Measurements from ENCODE around the gene INAFM1.

INAFM1 gene

DNA sequence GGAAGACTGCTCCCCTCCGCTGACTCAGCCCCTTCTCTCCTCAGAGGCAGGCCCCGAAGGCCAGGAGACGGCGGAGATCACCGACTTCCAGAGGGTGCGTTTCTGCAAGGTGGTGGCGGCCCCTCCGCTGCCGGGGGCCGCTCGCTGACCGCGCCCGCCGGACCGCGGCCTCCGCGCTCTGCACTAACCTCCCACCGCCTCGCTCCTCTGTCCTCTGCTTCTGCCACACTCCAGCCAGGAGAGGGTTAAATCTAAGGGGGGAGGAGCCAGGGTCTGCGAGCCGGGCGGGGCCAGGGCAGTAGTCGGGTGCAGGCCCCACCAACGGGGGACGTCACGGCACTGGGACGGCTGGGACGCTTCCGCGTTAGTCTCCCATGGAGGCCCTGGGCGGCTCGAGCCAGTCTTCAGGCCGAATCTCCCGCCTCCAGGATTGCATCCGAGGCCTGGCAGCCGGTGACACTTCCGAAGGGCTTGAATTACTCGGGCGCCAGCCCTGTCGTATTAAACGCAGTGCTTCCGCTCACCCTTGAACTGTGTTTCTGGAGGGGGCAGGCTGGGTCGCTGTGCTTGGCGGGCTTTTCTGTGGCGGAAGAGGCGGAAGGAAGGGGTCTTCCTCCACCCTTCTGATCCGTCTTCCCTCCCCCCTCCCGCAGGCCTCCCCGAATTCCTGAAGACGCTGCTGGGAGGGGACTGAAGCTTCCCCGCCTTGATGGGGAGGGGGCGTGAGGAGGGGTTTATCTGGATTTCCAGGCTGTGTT lies 1.2 kb upstream of the INAFM1 start (continued):
- TF ChIP-seq IKZF3 (tag by site-specific recombination; IDR thresholded peaks at IDR 0.05): no peak
- peak; percentile 67 for TF ChIP-seq ZNF76 (tag by site-specific recombination; IDR thresholded peaks at IDR 0.05; ENCODE audit: borderline replicate concordance, low read depth)
- TF ChIP-seq ZNF560 (tag by site-specific recombination; IDR thresholded peaks at IDR 0.05; ENCODE audit: borderline replicate concordance): no peak
- no peak for TF ChIP-seq HOXA7 (CRISPR knock-in tag; IDR thresholded peaks at IDR 0.05; ENCODE audit: borderline replicate concordance)
- TF ChIP-seq KLF16 (tag by site-specific recombination; IDR thresholded peaks at IDR 0.05): peak; percentile 71
- no peak; the same call in 1 of the 2 replicates for TF ChIP-seq ZIC2 (tag by site-specific recombination; IDR thresholded peaks at IDR 0.05)
- no peak for TF ChIP-seq ZNF621 (tag by site-specific recombination; IDR thresholded peaks at IDR 0.05)
- TF ChIP-seq, protein P1, sequence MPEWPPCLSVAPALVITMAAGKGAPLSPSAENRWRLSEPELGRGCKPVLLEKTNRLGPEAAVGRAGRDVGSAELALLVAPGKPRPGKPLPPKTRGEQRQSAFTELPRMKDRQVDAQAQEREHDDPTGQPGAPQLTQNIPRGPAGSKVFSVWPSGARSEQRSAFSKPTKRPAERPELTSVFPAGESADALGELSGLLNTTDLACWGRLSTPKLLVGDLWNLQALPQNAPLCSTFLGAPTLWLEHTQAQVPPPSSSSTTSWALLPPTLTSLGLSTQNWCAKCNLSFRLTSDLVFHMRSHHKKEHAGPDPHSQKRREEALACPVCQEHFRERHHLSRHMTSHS (tag by site-specific recombination; IDR thresholded peaks at IDR 0.05): no peak
- TF ChIP-seq ZFP37 (tag by site-specific recombination; IDR thresholded peaks at IDR 0.05): peak; percentile 28; the same call in 1 of the 2 replicates
- TF ChIP-seq, protein P2, sequence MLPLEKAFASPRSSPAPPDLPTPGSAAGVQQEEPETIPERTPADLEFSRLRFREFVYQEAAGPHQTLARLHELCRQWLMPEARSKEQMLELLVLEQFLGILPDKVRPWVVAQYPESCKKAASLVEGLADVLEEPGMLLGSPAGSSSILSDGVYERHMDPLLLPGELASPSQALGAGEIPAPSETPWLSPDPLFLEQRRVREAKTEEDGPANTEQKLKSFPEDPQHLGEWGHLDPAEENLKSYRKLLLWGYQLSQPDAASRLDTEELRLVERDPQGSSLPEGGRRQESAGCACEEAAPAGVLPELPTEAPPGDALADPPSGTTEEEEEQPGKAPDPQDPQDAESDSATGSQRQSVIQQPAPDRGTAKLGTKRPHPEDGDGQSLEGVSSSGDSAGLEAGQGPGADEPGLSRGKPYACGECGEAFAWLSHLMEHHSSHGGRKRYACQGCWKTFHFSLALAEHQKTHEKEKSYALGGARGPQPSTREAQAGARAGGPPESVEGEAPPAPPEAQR (tag by site-specific recombination; IDR thresholded peaks at IDR 0.05): peak; percentile 65; the same call in 1 of the 2 replicates
- TF ChIP-seq SP7 (tag by site-specific recombination; IDR thresholded peaks at IDR 0.05): peak; percentile 42
- peak; percentile 94 for TF ChIP-seq ZNF335 (tag by site-specific recombination; conservative IDR thresholded peaks at IDR 0.05)
- TF ChIP-seq ZNF416 (tag by site-specific recombination; IDR thresholded peaks at IDR 0.05): no peak
- TF ChIP-seq ZFP3 (tag by site-specific recombination; IDR thresholded peaks at IDR 0.05; ENCODE audit: low read depth): no peak
- TF ChIP-seq, protein P3, sequence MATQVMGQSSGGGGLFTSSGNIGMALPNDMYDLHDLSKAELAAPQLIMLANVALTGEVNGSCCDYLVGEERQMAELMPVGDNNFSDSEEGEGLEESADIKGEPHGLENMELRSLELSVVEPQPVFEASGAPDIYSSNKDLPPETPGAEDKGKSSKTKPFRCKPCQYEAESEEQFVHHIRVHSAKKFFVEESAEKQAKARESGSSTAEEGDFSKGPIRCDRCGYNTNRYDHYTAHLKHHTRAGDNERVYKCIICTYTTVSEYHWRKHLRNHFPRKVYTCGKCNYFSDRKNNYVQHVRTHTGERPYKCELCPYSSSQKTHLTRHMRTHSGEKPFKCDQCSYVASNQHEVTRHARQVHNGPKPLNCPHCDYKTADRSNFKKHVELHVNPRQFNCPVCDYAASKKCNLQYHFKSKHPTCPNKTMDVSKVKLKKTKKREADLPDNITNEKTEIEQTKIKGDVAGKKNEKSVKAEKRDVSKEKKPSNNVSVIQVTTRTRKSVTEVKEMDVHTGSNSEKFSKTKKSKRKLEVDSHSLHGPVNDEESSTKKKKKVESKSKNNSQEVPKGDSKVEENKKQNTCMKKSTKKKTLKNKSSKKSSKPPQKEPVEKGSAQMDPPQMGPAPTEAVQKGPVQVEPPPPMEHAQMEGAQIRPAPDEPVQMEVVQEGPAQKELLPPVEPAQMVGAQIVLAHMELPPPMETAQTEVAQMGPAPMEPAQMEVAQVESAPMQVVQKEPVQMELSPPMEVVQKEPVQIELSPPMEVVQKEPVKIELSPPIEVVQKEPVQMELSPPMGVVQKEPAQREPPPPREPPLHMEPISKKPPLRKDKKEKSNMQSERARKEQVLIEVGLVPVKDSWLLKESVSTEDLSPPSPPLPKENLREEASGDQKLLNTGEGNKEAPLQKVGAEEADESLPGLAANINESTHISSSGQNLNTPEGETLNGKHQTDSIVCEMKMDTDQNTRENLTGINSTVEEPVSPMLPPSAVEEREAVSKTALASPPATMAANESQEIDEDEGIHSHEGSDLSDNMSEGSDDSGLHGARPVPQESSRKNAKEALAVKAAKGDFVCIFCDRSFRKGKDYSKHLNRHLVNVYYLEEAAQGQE (tag by site-specific recombination; IDR thresholded peaks at IDR 0.05): no peak
- peak; percentile 71 for TF ChIP-seq ZNF677 (tag by site-specific recombination; IDR thresholded peaks at IDR 0.05)
- TF ChIP-seq, protein P4, sequence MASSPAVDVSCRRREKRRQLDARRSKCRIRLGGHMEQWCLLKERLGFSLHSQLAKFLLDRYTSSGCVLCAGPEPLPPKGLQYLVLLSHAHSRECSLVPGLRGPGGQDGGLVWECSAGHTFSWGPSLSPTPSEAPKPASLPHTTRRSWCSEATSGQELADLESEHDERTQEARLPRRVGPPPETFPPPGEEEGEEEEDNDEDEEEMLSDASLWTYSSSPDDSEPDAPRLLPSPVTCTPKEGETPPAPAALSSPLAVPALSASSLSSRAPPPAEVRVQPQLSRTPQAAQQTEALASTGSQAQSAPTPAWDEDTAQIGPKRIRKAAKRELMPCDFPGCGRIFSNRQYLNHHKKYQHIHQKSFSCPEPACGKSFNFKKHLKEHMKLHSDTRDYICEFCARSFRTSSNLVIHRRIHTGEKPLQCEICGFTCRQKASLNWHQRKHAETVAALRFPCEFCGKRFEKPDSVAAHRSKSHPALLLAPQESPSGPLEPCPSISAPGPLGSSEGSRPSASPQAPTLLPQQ (tag by site-specific recombination; IDR thresholded peaks at IDR 0.05): peak; percentile 95
- TF ChIP-seq SP2 (tag by site-specific recombination; IDR thresholded peaks at IDR 0.05): peak; percentile 67
- TF ChIP-seq SALL2 (tag by site-specific recombination; IDR thresholded peaks at IDR 0.05; ENCODE audit: borderline replicate concordance): no peak
- no peak for TF ChIP-seq ZNF350 (tag by site-specific recombination; IDR thresholded peaks at IDR 0.05)
- no peak for TF ChIP-seq ZNF121 (tag by site-specific recombination; IDR thresholded peaks at IDR 0.05)
- TF ChIP-seq MZF1 (tag by site-specific recombination; IDR thresholded peaks at IDR 0.05; ENCODE audit: borderline replicate concordance): no peak
- 0 out of 2 replicates have a peak, but pooled peaks have one; percentile 35 for TF ChIP-seq ZNF2 (tag by site-specific recombination; IDR thresholded peaks at IDR 0.05)
- no peak for TF ChIP-seq ZNF707 (tag by site-specific recombination; IDR thresholded peaks at IDR 0.05)
- TF ChIP-seq ZNF366 (tag by site-specific recombination; conservative IDR thresholded peaks at IDR 0.05): peak; percentile 69
- TF ChIP-seq, protein P5, sequence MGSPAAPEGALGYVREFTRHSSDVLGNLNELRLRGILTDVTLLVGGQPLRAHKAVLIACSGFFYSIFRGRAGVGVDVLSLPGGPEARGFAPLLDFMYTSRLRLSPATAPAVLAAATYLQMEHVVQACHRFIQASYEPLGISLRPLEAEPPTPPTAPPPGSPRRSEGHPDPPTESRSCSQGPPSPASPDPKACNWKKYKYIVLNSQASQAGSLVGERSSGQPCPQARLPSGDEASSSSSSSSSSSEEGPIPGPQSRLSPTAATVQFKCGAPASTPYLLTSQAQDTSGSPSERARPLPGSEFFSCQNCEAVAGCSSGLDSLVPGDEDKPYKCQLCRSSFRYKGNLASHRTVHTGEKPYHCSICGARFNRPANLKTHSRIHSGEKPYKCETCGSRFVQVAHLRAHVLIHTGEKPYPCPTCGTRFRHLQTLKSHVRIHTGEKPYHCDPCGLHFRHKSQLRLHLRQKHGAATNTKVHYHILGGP (tag by site-specific recombination; IDR thresholded peaks at IDR 0.05): no peak
- TF ChIP-seq, protein P6, sequence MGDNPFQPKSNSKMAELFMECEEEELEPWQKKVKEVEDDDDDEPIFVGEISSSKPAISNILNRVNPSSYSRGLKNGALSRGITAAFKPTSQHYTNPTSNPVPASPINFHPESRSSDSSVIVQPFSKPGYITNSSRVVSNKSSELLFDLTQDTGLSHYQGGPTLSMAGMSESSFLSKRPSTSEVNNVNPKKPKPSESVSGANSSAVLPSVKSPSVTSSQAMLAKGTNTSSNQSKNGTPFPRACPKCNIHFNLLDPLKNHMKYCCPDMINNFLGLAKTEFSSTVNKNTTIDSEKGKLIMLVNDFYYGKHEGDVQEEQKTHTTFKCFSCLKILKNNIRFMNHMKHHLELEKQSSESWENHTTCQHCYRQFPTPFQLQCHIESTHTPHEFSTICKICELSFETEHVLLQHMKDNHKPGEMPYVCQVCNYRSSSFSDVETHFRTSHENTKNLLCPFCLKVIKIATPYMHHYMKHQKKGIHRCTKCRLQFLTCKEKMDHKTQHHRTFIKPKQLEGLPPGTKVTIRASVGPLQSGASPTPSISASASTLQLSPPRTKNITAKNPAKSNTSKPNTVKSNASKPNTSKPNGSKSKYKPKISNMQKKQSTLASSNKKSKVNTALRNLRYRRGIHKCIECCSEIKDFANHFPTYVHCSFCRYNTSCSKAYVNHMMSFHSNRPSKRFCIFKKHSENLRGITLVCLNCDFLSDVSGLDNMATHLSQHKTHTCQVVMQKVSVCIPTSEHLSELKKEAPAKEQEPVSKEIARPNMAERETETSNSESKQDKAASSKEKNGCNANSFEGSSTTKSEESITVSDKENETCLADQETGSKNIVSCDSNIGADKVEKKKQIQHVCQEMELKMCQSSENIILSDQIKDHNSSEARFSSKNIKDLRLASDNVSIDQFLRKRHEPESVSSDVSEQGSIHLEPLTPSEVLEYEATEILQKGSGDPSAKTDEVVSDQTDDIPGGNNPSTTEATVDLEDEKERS (tag by site-specific recombination; IDR thresholded peaks at IDR 0.05): no peak
- peak; percentile 77 for TF ChIP-seq GLIS2 (tag by site-specific recombination; IDR thresholded peaks at IDR 0.05)
- no peak for TF ChIP-seq ZNF133 (tag by site-specific recombination; IDR thresholded peaks at IDR 0.05)
